G401 (cell line): ENCODE results near the gene COPZ1. TPM values are rescaled to one million over a fixed set of nuclear protein-coding genes. Genes with fewer than 3 reads are reported as not detected.
"Not testable (repeated sequence)": the region's sequence is repeated elsewhere in the genome, so short reads cannot be mapped to it uniquely, and the experiment has no call there.

Experiments
- DNase-seq: peaks from one replicate; pipeline ENCODE4 v3.0.0-alpha.2; 2015; ENCODE audit warnings: low spot score
- in situ Hi-C: cut with HindIII; loops from 2 replicates; pipeline ENCODE4 v1.10.0; 2016; ENCODE audit warnings: low sequenced_read_pairs, mixed read lengths
- total RNA-seq: library from RNA; depleted of rRNA; stranded (reverse); fragments of >200 nt; shearing (Covaris generic); gene quantifications from 2 replicates; pipeline ENCODE4 v1.2.3, GENCODE V29; 2014

COPZ1 gene
- total RNA-seq, 1 experiment from 2014 or later: 225 TPM

- DNase-seq: no peak
- in situ Hi-C loops: loop anchor here (5.0 kb wide), 1 partner anchor 34 kb away; the partner anchor contains the start of gene COPZ1
Measured at GRCh38 chr12:54292931-54293241, 32.0 kb upstream of the COPZ1 start.

DNA sequence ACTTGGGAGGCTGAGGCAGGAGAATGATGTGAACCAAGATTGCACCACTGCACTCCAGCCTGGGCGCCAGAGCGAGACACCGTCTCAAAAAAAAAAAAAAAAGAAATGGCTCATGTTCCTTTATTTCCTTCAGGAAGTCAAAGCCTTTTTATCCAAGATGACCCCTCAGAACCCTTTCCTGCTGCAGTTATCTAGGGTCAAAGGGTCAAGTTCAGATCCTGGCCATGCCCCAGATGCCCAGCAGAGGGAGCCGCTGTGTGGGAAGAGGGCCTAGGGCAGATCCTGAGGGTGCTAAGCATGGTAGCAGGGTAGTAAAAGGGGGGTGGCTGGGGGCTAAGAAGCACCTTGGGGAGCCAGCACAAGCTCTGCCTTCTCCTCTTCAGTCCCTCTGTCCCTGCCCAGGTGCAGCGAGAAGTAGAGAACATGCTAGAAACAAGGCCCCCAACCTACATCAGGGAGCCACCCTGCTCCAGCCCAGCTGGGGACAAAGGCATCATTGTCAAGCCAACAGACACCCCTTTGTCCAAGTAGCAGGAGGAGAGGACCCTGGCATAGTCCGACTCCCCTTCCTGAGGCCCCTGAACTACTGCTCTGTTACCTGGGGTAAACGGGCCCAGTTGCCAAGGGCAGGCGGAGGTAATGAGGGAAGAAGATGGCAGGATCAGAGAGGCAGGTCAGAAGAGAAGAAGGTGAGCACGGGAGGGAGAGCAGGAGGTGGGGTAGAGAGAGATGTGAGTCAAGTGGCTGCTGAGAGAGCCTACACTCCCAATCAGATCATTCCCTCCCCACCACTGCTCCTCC lies 30.6 kb upstream of the COPZ1 start:
- no peak for DNase-seq
- in situ Hi-C loops: loop anchor here (5.0 kb wide), 1 partner anchor 33 kb away; the partner anchor contains the start of gene COPZ1

DNA sequence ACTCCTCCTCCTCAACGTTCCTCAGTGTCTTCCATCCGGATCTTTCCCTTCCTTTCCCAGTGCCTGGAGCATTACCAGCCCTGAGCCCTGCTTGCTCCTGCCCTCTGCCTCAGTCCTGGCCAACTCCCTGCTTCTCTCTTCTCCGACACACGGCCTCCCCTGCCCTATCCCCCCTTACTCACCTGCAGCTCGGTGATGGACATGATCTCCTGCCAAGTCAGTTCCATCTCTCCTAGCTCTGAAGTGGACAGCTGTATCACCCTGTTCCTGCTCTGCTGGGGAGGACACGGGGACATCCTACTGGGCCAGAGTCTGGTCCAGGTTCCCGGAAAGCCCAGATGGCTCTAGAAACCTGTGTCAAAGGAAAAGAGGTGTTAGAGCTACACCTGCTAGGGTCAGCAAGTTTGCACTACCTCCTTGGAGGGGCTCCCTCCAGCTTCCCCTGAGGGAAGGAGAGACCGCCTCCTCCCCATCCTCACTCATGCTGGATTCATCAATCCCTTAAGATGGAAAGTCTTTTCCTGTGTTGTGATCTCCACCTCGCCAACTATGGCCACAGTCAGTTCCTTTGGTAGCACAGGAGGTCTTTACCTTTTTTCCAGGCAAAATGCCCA lies 29.9 kb upstream of the COPZ1 start:
- peak; percentile 36 for DNase-seq
- in situ Hi-C loops: loop anchor here (5.0 kb wide), 1 partner anchor 32 kb away; the partner anchor contains the start of gene COPZ1

DNA sequence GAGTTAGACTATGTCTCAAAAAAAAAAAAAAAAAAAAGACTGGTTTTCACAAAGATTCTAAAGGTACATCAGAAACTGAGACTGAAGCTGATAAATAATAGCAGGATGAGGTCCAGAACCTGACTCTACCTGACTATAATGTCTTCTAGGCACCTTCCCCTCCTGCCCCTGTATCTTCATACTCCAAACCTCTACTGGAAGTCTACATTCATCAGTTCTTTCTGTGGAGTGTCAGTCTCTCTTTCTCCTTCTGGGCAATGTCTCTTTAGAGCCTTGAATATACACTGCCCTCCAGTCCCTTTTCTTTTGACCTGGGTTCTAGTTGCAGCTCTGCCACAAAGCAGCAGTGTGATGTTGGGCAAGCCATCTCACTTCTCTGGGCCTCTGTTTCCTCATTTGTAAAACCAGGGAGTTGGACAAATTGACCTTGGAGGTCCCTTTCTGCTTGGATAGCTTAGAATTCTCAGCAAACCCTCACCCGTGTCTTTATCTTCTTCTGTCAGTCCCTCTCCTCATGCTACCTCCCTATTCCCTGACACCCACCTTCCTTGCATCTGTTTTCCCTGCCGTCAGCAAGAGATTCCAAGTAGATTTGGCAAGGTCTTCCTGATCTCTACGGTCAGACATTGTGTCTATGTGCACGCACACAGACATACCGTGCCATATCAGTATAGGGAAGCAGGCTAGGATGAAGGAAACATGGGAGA lies 28.4 kb upstream of the COPZ1 start:
- in situ Hi-C loops: no loop called here
- DNase-seq: no peak

GRCh38 chr12:54298904-54299303 lies 26.0 kb upstream of the COPZ1 start:
- in situ Hi-C loops: no loop called here

GRCh38 chr12:54299515-54300224 lies 25.3 kb upstream of the COPZ1 start:
- no peak for DNase-seq
- in situ Hi-C loops: no loop called here

More at GRCh38 chr12:54298904-54299303, 26.0 kb upstream of the COPZ1 start:
- DNase-seq: no peak

DNA sequence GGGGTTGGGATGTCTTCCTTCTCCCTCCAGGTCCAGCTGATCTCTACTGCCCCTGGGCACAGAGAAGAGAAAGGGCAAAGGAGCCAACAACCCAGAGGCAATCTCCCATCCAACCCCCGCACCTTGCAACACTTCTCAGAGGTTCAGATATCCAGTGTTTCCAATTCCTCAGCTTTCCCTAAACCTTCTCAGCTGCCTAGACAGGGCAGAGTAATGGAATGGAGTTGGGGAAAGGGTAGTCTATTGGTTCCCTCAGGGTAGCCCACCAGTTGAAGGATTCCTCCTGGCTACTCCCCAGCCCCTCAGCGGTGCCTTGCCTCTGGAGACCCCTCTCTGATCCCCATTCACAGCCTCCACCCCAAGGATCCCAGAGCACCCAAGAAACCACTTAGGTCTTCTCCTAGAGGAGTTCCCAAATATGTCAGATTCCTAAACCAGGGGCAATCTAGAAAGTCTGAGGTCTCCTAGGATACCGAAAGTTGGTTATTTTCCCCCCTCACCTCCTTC lies 24.7 kb upstream of the COPZ1 start:
- in situ Hi-C loops: no loop called here
- DNase-seq: no peak

- in situ Hi-C loops: no loop called here
Measured at GRCh38 chr12:54300732-54301427, 24.1 kb upstream of the COPZ1 start, which contains the start of gene NFE2. Gene NFE2, minus strand, starts transcription at chr12:54301015. Its CDS starts 5,767 bp downstream, at chr12:54295248.

DNA sequence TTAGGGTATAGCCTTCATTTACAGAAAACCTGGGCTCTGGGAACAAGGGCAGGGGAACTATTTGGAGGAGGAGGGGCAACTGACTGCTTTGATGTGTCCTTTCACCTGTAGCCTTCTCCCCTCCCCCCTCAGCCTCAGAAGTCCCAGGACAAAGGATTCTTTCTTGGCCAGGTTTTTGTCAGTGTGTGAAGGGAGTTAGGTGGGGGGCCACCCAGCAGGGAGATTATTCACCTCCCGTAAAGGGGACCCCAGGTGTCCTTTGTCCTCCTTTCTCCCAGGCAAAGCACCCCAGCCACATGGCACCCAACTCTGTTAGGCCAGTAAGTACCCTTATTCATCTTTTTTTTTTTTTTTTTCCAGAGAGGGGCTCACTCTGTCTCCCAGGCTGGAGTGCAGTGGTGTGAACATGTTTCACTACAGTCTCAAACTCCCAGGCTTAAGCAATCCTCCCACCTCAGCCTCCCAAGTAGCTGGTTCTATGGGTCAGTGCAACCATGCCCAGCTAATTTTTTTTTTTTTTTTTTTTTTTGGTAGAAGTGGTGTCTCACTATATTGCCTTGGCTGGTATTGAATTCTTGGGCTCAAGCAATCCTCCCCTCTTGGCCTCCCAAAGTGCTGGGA lies 23.4 kb upstream of the COPZ1 start:
- no peak for DNase-seq
- in situ Hi-C loops: no loop called here

More at GRCh38 chr12:54300732-54301427, 24.1 kb upstream of the COPZ1 start, which contains the start of gene NFE2:
- DNase-seq: no peak

DNA sequence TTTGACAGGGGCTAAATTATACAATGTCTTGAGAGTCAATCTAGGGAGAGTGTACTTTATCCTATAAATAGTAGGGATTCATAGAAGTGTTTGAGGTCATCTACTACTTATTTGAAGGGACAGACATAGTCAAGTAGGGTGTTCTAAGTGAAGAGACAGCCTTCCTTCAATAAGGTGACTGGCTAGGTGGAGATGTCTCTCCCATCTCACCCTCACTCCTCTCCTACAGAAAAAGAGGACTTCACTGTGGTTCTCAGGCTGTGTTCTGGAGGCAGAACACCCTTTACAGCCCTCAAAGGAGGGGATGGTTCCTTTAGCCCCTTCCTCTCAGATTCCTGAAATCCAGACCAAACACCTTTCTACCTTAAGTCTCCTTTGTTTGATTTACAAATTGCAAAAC lies 21.3 kb upstream of the COPZ1 start:
- in situ Hi-C loops: no loop called here
- DNase-seq: no peak

GRCh38 chr12:54304187-54304810 lies 20.6 kb upstream of the COPZ1 start:
- in situ Hi-C loops: no loop called here
- DNase-seq: no peak

DNA sequence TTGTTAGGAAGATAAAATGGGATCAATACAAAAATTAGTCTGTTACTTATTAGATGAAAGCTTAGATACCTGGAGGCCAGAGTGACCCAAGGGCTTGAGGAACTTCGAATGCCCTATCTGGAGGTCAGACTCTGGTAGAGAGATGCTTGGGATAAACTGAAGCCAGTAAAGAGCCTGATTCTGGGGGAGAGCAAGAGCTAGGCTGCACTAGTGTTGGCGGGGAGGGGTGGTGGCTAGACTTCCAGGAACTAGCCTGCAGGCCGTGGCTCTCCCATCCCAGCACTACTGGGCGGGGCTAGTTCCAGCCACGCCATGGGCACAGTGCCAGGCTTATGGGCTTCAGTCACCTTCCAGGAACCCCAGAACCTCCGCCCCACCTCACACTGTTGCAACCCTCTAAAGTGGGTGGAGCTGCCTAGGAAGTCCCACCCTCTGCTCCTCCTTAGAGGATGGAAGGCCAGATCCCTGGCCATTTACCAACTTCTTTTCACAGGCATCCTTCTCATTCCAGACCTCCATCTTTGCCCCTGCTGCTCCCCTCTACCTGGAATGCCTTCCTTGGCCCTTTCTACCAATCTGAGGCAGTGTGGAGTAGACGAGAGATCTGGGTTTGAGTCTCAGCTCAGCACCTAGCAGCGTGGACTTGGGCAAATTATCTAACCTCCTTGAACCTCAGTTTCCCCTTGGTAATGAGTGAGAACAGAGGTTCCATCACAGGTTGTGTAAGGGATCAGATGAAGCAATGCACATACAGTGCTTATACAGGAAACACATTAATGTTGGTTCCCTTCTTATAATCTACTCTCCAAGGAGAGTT lies 17.8 kb upstream of the COPZ1 start:
- in situ Hi-C loops: no loop called here

GRCh38 chr12:54311051-54311450 lies 13.9 kb upstream of the COPZ1 start:
- no peak for DNase-seq
- in situ Hi-C loops: no loop called here

More for the DNA sequence above, 17.8 kb upstream of the COPZ1 start:
- no peak for DNase-seq

GRCh38 chr12:54312309-54312708 lies 12.6 kb upstream of the COPZ1 start:
- in situ Hi-C loops: not testable (repeated sequence)

DNA sequence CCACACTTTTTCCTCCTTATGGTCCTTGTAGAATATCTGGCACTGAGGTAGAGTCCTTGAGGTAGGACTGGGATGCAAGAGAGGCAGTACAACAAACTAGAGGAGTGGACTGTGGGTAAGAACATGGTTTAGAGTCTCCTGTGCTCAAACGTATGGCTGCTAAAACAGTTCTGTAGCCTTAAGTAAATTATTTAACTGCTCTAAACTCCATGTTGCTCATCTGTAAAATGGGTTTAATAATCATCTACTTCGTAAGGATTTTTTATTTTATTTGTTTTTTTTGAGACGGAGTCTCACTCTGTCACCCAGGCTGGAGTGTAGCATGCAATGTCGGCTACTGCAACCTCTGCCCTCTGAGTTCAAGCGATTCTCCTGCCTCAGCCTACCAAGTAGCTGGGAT lies 3.6 kb upstream of the COPZ1 start:
- no peak for DNase-seq
- in situ Hi-C loops: no loop called here

More at GRCh38 chr12:54312309-54312708, 12.6 kb upstream of the COPZ1 start:
- DNase-seq: not testable (repeated sequence)

- not testable (repeated sequence) for DNase-seq
- in situ Hi-C loops: loop anchor here (5.0 kb wide), 1 partner anchor 33 kb away; no protein-coding TSS in a partner anchor
Measured at GRCh38 chr12:54325442-54326109, 645 bp downstream of the COPZ1 start.
